Tongue (tissue), 2 donors: ENCODE measurements around the gene XDH. TPM values are rescaled to one million over a fixed set of nuclear protein-coding genes. Genes with fewer than 3 reads are reported as not detected.

Experiments used
- DNase-seq: peaks from one replicate; pipeline ENCODE4 v3.0.0-alpha.2; 2015
- total RNA-seq: library from RNA; depleted of rRNA; stranded (reverse); fragments of >200 nt; gene quantifications from one replicate; pipeline ENCODE4 v1.2.3, GENCODE V29; 2014

Gene XDH
- total RNA-seq, 1 donor from 2014 or later: 0.21 TPM

GRCh38 chr2:31328026-31328425, 86.5 kb downstream of the XDH start:
- no peak for DNase-seq

DNA sequence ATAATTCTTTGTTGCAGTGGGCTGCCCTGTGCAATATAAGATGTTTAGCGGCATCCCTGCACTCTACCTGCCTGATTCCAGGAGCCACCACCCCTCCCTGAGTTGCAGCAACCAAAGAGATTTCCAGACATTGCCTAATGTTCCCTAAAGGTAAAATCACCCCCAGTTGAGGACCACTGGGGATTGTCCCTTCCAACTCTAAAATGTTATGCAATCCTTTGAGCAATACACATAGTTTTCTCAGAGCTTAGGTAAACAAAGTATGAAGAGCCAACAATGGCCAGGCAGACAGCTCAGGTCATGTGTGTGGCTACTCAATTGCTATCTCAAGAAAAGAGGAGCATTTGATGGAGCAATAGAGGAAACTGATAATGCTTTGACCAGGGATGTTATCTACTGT, 87.0 kb downstream of the XDH start:
- DNase-seq: no peak

- DNase-seq: no peak
These were observed 90.4 kb downstream of the XDH start for GRCh38 chr2:31324016-31324633.

DNA sequence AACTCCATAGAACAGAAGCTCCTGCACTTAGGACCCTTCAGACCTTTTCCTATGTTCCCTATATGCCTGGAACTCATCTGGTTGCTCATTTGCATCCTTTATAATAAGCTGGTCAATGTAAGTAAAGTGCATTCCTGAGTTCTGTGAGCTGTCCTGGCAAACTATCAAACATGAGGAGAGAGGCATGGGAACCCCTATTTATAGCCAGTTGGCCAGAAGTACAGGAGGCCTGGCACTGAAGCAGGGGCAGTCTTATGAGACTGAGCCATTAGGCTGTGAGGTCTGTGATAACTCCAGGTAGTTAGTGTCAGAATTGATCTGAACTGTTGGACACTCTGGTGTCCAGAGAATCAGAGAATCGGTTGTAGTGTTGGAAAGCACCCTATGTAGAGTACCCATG, 92.2 kb downstream of the XDH start:
- peak; percentile 26 for DNase-seq

- peak; percentile 45 for DNase-seq
These were observed 95.0 kb downstream of the XDH start for GRCh38 chr2:31319406-31320175.

DNA sequence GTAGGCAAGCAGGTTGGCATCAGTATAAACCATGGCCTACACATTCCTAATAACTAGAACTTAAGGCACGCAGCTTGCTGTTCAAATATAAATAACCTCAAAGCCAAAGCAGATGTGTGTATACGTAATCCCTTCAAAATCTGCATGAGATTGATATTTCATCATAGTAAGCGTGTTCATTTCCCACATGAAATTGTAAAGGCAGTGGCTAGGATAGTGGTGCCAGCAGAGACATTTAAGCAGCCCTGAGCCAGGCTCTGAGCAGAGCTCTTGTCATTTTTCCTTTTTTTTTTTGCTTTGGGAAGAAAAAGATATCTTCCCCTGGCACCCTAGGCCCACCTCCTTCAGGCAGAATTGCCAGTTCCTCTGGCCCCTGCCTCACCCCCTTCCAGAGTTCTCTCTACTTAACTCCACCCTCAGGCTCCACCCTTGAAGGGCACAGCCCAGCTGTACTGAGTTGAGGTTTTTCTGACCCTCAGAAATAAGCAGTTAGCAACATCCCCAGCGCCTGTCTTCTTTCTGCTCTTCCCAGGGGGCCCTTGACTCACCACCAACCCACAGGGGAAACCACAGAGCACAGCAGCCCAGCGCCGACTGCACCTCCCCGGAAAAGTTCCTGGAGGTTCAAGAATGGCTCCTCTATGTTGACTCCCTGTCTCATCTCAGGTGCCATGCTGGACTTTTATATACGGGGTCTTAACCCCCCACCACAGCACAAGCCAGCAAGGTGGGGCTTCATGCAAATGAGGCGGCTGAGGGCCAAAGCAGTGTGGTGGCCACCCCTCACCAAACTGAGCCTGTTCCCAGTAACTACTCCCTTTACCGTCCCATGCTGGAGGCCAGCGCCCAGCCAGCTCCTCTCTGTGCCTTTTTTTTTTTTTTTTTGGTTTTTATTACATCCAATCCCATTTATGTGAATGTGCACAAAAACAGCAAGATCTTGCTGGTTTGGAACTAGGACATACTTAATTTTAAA, 95.9 kb downstream of the XDH start:
- peak; percentile 58 for DNase-seq

DNA sequence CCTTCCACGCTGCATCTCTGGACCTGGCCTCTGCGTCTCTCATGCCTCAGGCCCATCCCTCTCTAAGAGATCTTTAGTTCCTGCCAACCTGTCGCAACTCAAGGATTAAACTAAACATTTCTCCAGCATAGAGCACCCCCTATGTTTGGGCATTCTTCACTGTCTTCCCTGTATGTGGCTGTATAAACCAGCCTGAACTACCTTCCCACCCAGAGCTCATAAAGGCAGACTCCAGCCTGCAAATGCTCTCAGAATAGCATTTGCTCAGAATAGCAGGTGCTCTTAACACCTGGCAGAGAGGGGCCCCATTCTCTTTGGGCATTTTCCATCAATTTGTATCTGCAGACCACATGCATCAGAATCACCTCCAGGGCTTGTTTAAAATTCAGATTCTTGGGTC, 97.1 kb downstream of the XDH start:
- no peak for DNase-seq

DNA sequence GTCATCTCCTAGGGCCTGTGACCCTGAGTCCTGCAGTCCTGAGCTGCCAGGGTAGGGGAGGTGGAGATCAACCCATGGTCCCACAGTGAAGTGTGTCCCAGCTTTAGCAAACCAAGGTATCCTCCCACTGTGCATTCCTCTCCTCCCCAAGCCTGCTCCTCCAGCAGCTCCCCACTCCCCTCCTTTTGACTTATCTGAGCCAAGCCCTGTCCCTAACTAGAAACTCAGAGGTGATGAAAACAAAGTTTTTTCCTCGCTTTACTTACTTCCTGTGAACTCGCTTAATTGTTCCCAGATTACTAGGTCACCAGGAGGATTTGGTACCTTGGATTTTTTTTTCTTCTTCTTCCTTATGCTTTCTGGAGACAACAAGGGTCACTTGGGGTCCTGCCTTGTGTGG, 99.8 kb downstream of the XDH start:
- no peak for DNase-seq

DNA sequence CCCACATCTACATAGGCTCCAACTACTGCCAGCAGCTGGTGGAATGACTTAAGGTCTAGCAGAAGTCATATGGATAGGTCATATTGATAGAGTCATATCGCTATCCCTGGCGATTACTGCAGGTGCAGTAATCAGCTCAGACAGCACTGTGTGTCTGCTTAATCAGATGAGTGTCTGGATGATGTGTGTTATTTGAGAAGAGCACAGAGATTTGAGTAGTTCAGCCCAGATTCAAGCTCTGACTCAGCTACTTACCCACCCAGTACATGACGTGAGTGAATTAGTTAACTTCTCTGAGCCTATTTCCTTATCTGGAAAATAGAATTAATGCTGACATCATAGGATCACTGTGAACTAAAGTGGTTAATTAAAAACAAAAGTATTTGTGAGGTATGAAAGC, 101.6 kb downstream of the XDH start:
- no peak for DNase-seq

DNA sequence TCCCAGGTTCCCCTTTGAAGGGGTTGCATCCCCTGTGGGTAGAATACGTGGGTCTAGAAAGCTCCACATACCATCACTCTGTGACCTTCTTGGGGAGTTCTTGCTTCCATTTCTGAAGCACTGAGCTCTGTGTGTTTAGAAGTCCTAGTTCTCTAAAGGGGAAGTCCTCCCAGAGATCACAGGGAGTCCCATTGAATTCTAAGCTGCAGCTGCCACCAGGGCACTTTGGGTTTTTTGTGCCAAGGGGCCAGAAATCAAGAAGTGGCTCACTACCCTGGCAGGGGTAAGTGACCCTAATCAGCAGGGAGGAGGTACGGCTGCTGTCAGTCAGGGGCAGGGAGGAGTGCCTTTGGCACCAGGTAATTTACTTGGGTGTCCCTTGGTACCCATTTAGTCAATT, 109.7 kb downstream of the XDH start:
- no peak for DNase-seq

DNA sequence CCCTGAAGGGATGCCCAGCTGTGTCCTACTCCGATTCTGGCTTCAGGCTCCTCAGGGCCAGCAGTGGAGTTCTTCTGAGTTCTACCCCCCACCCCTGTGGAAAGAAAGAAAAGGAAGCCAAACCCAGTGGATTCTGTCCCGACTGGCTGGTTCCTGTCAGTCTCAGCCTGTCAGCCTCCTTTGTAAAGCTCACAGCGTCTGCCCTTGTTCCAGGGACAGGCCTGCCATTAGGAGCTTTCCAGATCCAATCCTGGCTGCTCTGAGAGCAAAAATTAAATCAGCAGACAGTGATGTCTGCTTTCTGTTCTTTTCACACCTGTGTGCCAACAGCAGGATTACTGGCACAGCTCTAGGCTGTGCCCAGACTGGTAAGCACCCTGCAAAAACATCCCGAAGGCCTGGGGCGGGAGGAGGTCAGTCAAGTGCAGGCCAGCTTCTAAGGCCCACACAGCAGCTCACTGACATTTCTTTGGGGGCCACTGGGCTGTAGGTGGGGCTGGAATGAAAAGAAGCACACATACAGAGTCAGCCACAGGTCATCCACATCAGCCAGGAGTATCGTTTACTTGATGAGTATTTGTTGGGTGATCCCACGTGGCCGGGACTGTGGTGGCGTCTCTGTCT, 111.5 kb downstream of the XDH start:
- peak; percentile 29 for DNase-seq

- no peak for DNase-seq
These were observed 114.2 kb downstream of the XDH start for GRCh38 chr2:31300309-31300708.

DNA sequence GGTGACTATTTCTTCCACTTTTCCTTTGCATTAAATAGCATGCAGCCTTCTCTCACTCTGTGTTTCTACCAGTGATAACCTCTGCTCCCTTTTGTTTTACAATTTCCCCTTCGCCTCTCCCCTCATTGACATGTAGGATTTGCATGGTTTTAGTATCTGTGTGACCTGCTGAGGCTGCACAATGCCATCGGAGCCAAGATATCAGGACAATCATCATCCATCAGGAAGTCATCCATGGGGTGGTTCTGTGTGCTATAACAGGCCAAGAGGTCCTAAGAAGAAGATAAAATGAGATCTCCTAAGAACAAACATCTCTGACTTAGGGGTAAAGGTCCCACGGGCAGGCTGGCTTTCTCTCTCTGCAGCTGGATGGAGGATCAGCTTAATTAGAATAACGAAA, 115.0 kb downstream of the XDH start:
- DNase-seq: no peak

GRCh38 chr2:31297751-31298150, 116.8 kb downstream of the XDH start:
- DNase-seq: no peak

GRCh38 chr2:31296641-31297287, 117.8 kb downstream of the XDH start:
- DNase-seq: no peak

- DNase-seq: no peak
These were observed 120.3 kb downstream of the XDH start for GRCh38 chr2:31294196-31294595.

DNA sequence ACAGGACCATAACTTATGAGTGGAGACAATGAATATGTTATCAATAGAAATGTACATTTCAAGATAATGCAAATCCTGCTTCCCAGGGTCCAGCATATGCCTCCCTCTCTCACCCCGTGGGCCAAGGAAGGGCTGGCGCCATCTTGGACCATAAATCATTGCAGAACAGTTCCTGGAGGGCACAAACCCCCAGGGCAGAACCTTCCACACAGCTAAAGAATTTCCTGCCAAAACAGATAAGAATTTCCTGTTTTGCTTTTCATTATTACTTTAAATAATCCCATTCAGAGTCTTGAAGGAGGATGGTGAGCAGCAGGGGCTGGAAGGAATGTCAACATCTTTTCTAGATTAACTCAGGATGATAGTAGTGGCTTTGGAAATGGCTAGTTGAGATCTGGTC, 126.9 kb downstream of the XDH start:
- no peak for DNase-seq

DNA sequence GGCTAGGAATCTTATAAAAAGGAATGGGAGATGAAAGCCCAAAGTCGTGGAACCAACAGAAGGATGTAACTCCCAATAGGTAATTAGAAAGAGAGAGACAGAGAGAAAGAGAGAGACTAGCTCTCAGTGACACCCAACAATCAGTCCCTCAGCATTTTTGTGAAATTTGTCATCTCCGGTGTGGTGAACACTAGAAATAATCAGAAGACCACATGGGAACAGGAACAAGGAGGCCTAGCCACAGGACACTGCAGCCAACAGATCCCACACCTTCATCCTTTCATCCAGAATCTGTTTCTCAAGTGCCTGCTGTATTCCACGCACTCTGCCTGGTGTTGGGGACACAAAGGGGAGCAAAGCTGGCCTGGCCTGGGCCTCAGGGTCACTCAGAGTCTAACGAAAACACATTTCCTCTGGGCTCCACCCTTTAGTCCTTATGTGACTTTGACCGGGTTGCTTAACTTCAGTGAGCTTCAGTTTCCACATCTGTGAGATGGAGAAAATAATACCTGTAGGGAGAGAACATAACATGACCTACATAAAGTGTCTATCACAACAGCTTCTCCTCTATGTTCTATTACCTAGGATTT, 127.5 kb downstream of the XDH start:
- DNase-seq: no peak

- no peak for DNase-seq
These were observed 128.3 kb downstream of the XDH start for GRCh38 chr2:31286230-31286629.
